ENCODE results near the gene TFPI. TPM values are rescaled to one million over a fixed set of nuclear protein-coding genes. Genes with fewer than 3 reads are reported as not detected.

TFPI gene
- total and polyA plus RNA-seq, 2 donors (not counting 1 experiment from before 2014, with no cell fraction given) = not detected

DNA sequence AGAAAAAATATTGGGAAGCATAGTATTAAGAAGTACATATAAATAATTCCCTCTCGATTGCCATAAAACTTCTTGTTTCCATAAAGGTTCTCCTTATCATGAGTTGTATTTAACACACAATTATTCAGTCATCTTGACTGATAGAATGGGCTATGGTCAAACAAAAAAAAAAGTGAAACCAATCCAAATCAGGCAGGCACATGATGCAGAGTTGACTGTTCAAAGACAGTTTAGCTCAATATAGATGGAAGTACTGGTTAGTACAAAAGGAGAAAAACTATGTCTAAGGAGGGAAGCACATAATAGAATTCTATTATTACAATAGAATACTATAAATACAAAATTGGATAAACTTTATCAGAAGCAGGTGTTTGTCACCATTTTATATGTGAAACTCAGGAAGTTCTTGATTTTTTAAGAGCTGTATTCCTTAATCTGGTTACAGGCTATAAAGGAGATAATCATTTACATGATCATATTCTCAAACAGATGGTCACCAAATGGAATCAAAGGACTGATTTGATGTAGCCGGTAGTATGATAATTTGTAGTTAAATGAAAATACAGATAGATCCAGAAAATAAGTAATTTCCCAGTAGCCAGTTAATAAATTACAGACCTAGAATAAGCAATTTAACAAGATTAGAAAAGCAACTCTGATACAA lies 88.0 kb downstream of the TFPI start:
- no peak overlapping the region for H3K4me3 Mint-ChIP-seq
- H4K20me1 ChIP-seq (ENCODE audit: control insufficient read depth, insufficient read depth, low read length, poor library complexity, severe bottlenecking) = no peaks in the 10 kb centered on the region
- no peaks in the 10 kb centered on the region for H3K4me1 ChIP-seq (ENCODE audit: control insufficient read depth in 2 of 2, insufficient read depth in 2 of 2, low read length in 2 of 2)
- intact Hi-C loops (cut with micrococcal nuclease) = no loop called here
- ATAC-seq (ENCODE audit: low read depth) = no peak
- TF ChIP-seq EZH2 (IDR thresholded peaks at IDR 0.05; ENCODE audit: borderline replicate concordance, insufficient read depth, low read depth, low read length, poor library complexity, severe bottlenecking) = no peak
- TF ChIP-seq, protein P1, sequence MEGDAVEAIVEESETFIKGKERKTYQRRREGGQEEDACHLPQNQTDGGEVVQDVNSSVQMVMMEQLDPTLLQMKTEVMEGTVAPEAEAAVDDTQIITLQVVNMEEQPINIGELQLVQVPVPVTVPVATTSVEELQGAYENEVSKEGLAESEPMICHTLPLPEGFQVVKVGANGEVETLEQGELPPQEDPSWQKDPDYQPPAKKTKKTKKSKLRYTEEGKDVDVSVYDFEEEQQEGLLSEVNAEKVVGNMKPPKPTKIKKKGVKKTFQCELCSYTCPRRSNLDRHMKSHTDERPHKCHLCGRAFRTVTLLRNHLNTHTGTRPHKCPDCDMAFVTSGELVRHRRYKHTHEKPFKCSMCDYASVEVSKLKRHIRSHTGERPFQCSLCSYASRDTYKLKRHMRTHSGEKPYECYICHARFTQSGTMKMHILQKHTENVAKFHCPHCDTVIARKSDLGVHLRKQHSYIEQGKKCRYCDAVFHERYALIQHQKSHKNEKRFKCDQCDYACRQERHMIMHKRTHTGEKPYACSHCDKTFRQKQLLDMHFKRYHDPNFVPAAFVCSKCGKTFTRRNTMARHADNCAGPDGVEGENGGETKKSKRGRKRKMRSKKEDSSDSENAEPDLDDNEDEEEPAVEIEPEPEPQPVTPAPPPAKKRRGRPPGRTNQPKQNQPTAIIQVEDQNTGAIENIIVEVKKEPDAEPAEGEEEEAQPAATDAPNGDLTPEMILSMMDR (IDR thresholded peaks at IDR 0.05) = no peak
- H3K79me2 ChIP-seq (ENCODE audit: control insufficient read depth, insufficient read depth, low read length) = no peaks in the 10 kb centered on the region
- no peak overlapping the region for H2AFZ ChIP-seq (ENCODE audit: insufficient read depth, low read depth, low read length, poor library complexity, severe bottlenecking)
- POLR2A ChIA-PET = no interaction called here
- H3K4me2 ChIP-seq (replicated peaks; ENCODE audit: low read depth, low read length, poor library complexity, severe bottlenecking) = no peak overlapping the region
- no peak for DNase-seq
- H3K9ac ChIP-seq (ENCODE audit: low read length) = no peak overlapping the region
- H3K27me3 ChIP-seq (replicated peaks in 1 of 4; ENCODE audit: control extremely low read depth in 1 of 4, control insufficient read depth in 3 of 4, insufficient read depth in 4 of 4, low read length in 3 of 4) = no peaks in the 10 kb centered on the region
- no peak overlapping the region for H3K4me3 ChIP-seq (ENCODE audit: control extremely low read depth in 1 of 5, extremely low read depth in 1 of 5, insufficient read depth in 1 of 5, low read depth in 2 of 5, low read length in 4 of 5)
- CTCF ChIA-PET = no interaction called here
- WGBS (ENCODE audit: insufficient coverage) = no CpG with 5 or more reads among the region's 2 CpGs
- no peaks in the 10 kb centered on the region for H3K9me3 ChIP-seq (ENCODE audit: control extremely low read depth in 1 of 3, control insufficient read depth in 2 of 3, insufficient read depth in 1 of 3, low read length in 2 of 3)
- H3K9me3 Mint-ChIP-seq (ENCODE audit: insufficient read depth) = no peaks in the 10 kb centered on the region
- no peaks in the 10 kb centered on the region for H3K27me3 Mint-ChIP-seq
- H3K27ac ChIP-seq (ENCODE audit: low read length in 2 of 2) = no peak overlapping the region
- H3K27ac Mint-ChIP-seq = no peak overlapping the region
- H3K36me3 ChIP-seq (replicated peaks in 1 of 2; ENCODE audit: control extremely low read depth in 1 of 2, control insufficient read depth in 1 of 2, extremely low read depth in 1 of 2, insufficient read depth in 2 of 2, low read length in 1 of 2) = no peaks in the 10 kb centered on the region
- no peaks in the 10 kb centered on the region for H3K4me1 Mint-ChIP-seq

DNA sequence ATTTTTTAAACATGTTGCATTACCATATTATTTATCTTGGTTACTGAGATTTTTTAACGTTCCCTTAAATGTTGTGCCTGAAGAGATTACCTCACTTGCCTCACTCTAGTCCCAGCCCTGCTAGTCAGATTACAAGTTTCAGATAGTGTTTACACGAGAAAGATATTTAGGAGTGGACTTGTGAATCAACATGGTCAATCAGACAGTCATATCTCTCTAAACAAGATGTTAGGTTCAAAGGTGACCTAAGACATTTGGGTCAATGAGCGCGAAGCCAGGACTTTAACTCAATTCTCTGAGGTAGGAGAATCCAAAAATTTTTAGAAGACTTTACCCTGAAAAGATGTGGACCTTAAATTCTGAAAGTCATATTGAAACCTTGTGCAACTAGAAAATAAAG lies 91.4 kb downstream of the TFPI start:
- no peaks in the 10 kb centered on the region for H3K27me3 ChIP-seq (replicated peaks in 1 of 4; ENCODE audit: control extremely low read depth in 1 of 4, control insufficient read depth in 3 of 4, insufficient read depth in 4 of 4, low read length in 3 of 4)
- CTCF ChIA-PET = no interaction called here
- H3K9me3 ChIP-seq (ENCODE audit: control extremely low read depth in 1 of 3, control insufficient read depth in 2 of 3, insufficient read depth in 1 of 3, low read length in 2 of 3) = no peaks in the 10 kb centered on the region
- H3K4me1 ChIP-seq (ENCODE audit: control insufficient read depth in 2 of 2, insufficient read depth in 2 of 2, low read length in 2 of 2) = no peaks in the 10 kb centered on the region
- no CpG with 5 or more reads among the region's 4 CpGs for WGBS (ENCODE audit: insufficient coverage)
- POLR2A ChIA-PET = no interaction called here
- no peak overlapping the region for H3K9ac ChIP-seq (ENCODE audit: low read length)
- no peak overlapping the region for H3K4me3 ChIP-seq (ENCODE audit: control extremely low read depth in 1 of 5, extremely low read depth in 1 of 5, insufficient read depth in 1 of 5, low read depth in 2 of 5, low read length in 4 of 5)
- Mint-ChIP-seq H3K9me3 (ENCODE audit: insufficient read depth) (no peaks in the 10 kb centered on the region), H3K4me1 (no peaks in the 10 kb centered on the region), H3K4me3 (no peak overlapping the region), H3K27me3 (no peaks in the 10 kb centered on the region), H3K27ac (no peak overlapping the region)
- TF ChIP-seq EZH2 (IDR thresholded peaks at IDR 0.05; ENCODE audit: borderline replicate concordance, insufficient read depth, low read depth, low read length, poor library complexity, severe bottlenecking) = no peak
- TF ChIP-seq, protein P1 (IDR thresholded peaks at IDR 0.05) = no peak
- ATAC-seq (ENCODE audit: low read depth) = no peak
- no peak overlapping the region for H2AFZ ChIP-seq (ENCODE audit: insufficient read depth, low read depth, low read length, poor library complexity, severe bottlenecking)
- H3K36me3 ChIP-seq (replicated peaks in 1 of 2; ENCODE audit: control extremely low read depth in 1 of 2, control insufficient read depth in 1 of 2, extremely low read depth in 1 of 2, insufficient read depth in 2 of 2, low read length in 1 of 2) = no peaks in the 10 kb centered on the region
- intact Hi-C loops (cut with micrococcal nuclease) = no loop called here
- no peak for DNase-seq
- H3K79me2 ChIP-seq (ENCODE audit: control insufficient read depth, insufficient read depth, low read length) = no peaks in the 10 kb centered on the region
- no peak overlapping the region for H3K4me2 ChIP-seq (replicated peaks; ENCODE audit: low read depth, low read length, poor library complexity, severe bottlenecking)
- H4K20me1 ChIP-seq (ENCODE audit: control insufficient read depth, insufficient read depth, low read length, poor library complexity, severe bottlenecking) = no peaks in the 10 kb centered on the region
- no peak overlapping the region for H3K27ac ChIP-seq (ENCODE audit: low read length in 2 of 2)
